Cardiac fibroblast (primary cell): ENCODE measurements around the gene ADA.

Experiments used
- DNase-seq, 2 donors: peaks; one replicate each; pipeline versions ENCODE4 v3.0.0 to v3.0.0-alpha.2; 2010; ENCODE audit warnings: low read depth in 2 of 2
- H3K4me3 ChIP-seq, 2 donors: replicated peaks in 1 of 2; 1 replicate in 1 of 2; 2 replicates in 1 of 2; pipeline ENCODE4 v1.5.1; 2011; ENCODE audit warnings: low read depth in 2 of 2, low read length in 2 of 2, mild to moderate bottlenecking in 2 of 2, moderate library complexity in 1 of 2
- TF ChIP-seq, protein P1 (sequence below): IDR thresholded peaks from one replicate; pipeline ENCODE4 v1.5.1; 2011; ENCODE audit warnings: low read depth, mild to moderate bottlenecking, low read length, inconsistent platforms

Gene ADA

DNA sequence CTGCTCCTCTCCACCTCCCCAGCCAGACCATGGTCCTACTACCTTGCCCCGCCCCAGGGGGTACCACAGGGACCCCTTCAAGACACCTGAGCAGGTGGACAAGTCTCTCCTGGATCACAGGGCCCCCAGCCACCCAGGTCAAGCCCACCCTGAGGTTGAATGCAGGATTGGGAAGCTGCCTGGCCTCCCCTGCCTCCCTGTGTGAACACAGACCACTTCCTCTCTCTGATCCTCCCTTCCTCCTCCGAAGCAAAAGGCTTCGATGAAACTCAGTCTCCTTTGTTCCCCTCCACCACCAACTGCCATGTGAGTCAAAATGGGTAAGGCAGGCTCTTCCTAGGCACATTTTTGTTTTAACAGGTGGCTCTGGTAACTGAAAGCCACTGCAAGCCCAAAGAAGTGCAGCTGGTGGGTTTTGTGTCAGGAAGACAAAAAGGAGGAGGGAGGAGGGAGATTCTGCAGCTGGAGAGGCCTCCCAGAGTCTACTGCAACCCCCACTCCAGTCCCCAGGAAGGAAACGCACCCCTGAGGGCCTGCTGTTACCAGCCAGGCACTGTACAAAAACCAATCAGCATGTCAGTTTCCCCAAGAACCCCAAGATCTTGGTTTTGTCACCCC lies 5.4 kb downstream of the ADA start:
- DNase-seq, result peak; percentile 31 to 71
- H3K4me3 ChIP-seq, result no peak overlapping the region
- TF ChIP-seq, protein P1, sequence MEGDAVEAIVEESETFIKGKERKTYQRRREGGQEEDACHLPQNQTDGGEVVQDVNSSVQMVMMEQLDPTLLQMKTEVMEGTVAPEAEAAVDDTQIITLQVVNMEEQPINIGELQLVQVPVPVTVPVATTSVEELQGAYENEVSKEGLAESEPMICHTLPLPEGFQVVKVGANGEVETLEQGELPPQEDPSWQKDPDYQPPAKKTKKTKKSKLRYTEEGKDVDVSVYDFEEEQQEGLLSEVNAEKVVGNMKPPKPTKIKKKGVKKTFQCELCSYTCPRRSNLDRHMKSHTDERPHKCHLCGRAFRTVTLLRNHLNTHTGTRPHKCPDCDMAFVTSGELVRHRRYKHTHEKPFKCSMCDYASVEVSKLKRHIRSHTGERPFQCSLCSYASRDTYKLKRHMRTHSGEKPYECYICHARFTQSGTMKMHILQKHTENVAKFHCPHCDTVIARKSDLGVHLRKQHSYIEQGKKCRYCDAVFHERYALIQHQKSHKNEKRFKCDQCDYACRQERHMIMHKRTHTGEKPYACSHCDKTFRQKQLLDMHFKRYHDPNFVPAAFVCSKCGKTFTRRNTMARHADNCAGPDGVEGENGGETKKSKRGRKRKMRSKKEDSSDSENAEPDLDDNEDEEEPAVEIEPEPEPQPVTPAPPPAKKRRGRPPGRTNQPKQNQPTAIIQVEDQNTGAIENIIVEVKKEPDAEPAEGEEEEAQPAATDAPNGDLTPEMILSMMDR, result no peak

DNA sequence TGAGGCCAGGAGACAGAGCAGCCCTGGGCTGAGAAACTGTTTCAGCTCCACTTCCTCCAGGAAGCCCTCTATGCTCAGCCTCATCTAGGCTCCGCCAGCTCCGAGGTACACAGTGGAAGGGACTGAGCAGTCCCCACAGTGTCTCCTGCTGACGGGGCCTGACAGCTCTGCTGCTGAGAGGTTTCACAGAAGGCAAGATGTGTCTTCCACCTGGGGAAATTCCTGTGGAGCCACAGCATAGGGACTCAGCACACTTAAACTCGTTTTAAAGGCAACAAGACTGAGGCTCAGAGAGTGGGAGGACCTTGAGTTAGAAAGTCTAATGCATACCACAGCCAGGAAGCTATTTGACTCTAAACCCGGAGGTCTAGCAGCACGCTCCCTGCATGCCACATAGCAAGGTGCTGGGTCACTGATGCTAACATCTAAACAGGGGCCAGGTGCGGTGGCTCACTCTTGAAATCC lies 6.8 kb downstream of the ADA start:
- TF ChIP-seq, protein P1, result no peak
- H3K4me3 ChIP-seq, result no peak overlapping the region
- DNase-seq, result no peak

GRCh38 chr20:44644230-44644617 lies 7.3 kb downstream of the ADA start:
- TF ChIP-seq, protein P1, result no peak
- DNase-seq, result no peak

DNA sequence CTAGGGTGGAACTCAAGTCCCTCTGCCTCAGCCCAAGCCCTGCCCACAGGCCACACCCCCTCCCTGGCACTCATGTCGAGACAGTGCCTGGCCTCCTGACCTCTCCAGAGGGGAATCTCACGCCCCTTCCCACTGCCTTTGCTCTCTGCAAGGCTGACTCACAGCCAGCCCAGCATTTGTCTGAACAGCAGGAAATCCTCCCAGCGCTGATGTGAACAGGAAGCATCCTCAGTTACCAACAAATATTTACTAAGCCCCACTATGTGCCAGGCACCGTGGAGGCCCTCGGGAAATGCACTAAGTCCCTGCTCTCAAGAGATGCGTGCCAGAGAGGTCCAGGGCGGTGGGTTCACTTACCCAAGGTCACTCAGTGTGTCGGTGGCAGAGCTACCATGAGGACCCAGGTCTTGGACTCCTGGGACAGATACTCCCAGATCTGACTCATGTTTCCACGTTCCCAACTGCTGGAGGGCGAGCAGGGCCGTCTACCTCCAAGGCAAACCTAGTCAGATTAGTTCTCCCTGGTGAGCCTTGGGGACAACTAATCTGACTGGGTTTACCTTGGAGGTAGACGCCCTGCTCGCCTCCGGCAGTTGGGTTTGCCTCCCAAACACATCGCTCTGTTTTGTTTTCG lies 7.8 kb downstream of the ADA start:
- DNase-seq, result peak; percentile 93 to 95
- H3K4me3 ChIP-seq, result no peak overlapping the region
- TF ChIP-seq, protein P1, result no peak

More at GRCh38 chr20:44644230-44644617, 7.3 kb downstream of the ADA start:
- H3K4me3 ChIP-seq, result no peak overlapping the region

- TF ChIP-seq, protein P1, result no peak
- DNase-seq, result no peak
- H3K4me3 ChIP-seq, result no peak overlapping the region
Measured at GRCh38 chr20:44643154-44643519, 8.4 kb downstream of the ADA start.

- peak; percentile 95 to 96 for DNase-seq
- peak overlapping the region in 1 of 2 donors; percentile 15 for H3K4me3 ChIP-seq
- TF ChIP-seq, protein P1, result no peak
Measured at GRCh38 chr20:44642203-44643153, 9.0 kb downstream of the ADA start.
